Hepatocyte (in vitro differentiated cells): ENCODE results near the gene SUMO4.

Experiments
- EZH2 ChIP-seq: fragments of 200-600 bp; sonication (generic); IDR thresholded peaks from 2 replicates; pipeline ENCODE4 v1.6.1; 2016; ENCODE audit warnings: antibody characterized with exemption, mild to moderate bottlenecking, borderline replicate concordance
- EZH2phosphoT487 ChIP-seq: fragments of 200-600 bp; sonication (generic); IDR thresholded peaks from one replicate; pipeline ENCODE4 v1.6.1; 2018; ENCODE audit warnings: antibody characterized with exemption, mild to moderate bottlenecking, low read depth, moderate library complexity; ENCODE audit not compliant: unreplicated experiment, severe bottlenecking
- TF ChIP-seq, protein P1 (sequence below): fragments of 200-600 bp; sonication (generic); IDR thresholded peaks from 2 replicates; pipeline ENCODE4 v1.5.1; 2016; ENCODE audit warnings: antibody characterized with exemption, mild to moderate bottlenecking; ENCODE audit not compliant: poor library complexity

DNA sequence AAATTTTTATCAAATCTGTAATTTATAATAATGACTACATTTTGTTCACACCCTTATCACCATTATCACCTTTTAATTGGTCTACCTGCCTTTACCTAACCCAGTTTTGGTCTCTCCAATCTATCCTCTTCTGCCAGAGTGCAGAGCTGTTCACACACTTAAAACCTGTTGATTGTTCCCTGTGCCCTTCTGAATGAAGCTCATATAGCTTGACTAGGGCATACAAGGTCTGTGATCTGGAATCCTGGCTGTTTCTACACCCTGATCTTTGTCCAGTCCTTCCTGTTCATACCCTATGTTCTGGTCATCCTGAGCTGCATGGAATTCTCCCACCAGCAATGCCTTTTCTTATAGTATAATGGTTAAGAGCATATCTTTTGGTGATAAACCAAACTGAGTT, 28.9 kb upstream of the SUMO4 start:
- TF ChIP-seq EZH2phosphoT487 (no peak), EZH2 (no peak)
- TF ChIP-seq, protein P1, sequence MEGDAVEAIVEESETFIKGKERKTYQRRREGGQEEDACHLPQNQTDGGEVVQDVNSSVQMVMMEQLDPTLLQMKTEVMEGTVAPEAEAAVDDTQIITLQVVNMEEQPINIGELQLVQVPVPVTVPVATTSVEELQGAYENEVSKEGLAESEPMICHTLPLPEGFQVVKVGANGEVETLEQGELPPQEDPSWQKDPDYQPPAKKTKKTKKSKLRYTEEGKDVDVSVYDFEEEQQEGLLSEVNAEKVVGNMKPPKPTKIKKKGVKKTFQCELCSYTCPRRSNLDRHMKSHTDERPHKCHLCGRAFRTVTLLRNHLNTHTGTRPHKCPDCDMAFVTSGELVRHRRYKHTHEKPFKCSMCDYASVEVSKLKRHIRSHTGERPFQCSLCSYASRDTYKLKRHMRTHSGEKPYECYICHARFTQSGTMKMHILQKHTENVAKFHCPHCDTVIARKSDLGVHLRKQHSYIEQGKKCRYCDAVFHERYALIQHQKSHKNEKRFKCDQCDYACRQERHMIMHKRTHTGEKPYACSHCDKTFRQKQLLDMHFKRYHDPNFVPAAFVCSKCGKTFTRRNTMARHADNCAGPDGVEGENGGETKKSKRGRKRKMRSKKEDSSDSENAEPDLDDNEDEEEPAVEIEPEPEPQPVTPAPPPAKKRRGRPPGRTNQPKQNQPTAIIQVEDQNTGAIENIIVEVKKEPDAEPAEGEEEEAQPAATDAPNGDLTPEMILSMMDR = no peak
